Measurements from ENCODE around the gene RFT1.
"Not testable (repeated sequence)": the region's sequence is repeated elsewhere in the genome, so short reads cannot be mapped to it uniquely, and the experiment has no call there.

Gene RFT1

GRCh38 chr3:53162672-53163443, 32.6 kb upstream of the RFT1 start:
- peak; percentile 82 for DNase-seq

- DNase-seq: peak; percentile 81
Observed at GRCh38 chr3:53161820-53162671, 31.8 kb upstream of the RFT1 start.

- DNase-seq: no peak
Observed at GRCh38 chr3:53161450-53161819, 31.2 kb upstream of the RFT1 start.

- DNase-seq: peak; percentile 91
Observed at GRCh38 chr3:53160660-53161449, 30.6 kb upstream of the RFT1 start, which contains the start of gene PRKCD. PRKCD (plus strand) TSS chr3:53161209; CDS start chr3:53178423, 17,214 bp downstream.

GRCh38 chr3:53160061-53160659, 29.9 kb upstream of the RFT1 start:
- DNase-seq: no peak

- DNase-seq: no peak
Observed at GRCh38 chr3:53159156-53160060, 29.2 kb upstream of the RFT1 start.

- DNase-seq: no peak
Observed at GRCh38 chr3:53158765-53159155, 28.5 kb upstream of the RFT1 start.

GRCh38 chr3:53157974-53158580, 27.8 kb upstream of the RFT1 start:
- DNase-seq: no peak

- no peak for DNase-seq
Observed at GRCh38 chr3:53156368-53156834, 26.2 kb upstream of the RFT1 start.

GRCh38 chr3:53155760-53156159, 25.5 kb upstream of the RFT1 start:
- no peak for DNase-seq

- DNase-seq: no peak
Observed at GRCh38 chr3:53154881-53155285, 24.6 kb upstream of the RFT1 start.

- no peak for DNase-seq
Observed at GRCh38 chr3:53153980-53154379, 23.7 kb upstream of the RFT1 start.

GRCh38 chr3:53153264-53153823, 23.1 kb upstream of the RFT1 start:
- no peak for DNase-seq

- no peak for DNase-seq
Observed at GRCh38 chr3:53151870-53152660, 21.8 kb upstream of the RFT1 start.

GRCh38 chr3:53151465-53151864, 21.2 kb upstream of the RFT1 start:
- DNase-seq: no peak

- not testable (repeated sequence) for DNase-seq
Observed at GRCh38 chr3:53151086-53151438, 20.8 kb upstream of the RFT1 start.

GRCh38 chr3:53150247-53151085, 20.2 kb upstream of the RFT1 start:
- no peak for DNase-seq

GRCh38 chr3:53149699-53150098, 19.5 kb upstream of the RFT1 start:
- DNase-seq: no peak

Data from activated effector memory CD4-positive, alpha-beta T cell treated with anti-CD3 and anti-CD28 coated beads, Interleukin-2, amount 50 U/mL, for 16 hours (primary cell).